Suprapubic skin (tissue), 4 donors: Measurements from ENCODE around the gene FKRP. TPM values are rescaled to one million over a fixed set of nuclear protein-coding genes. Genes with fewer than 3 reads are reported as not detected.
A peak's percentile ranks its signal among the peaks of the same experiment; 100 is the strongest.

Source experiments
- DNase-seq, 2 donors: peaks; one replicate each; pipeline ENCODE4 v3.0.0-alpha.2; 2019; ENCODE audit warnings: low spot score in 2 of 2
- H3K27ac ChIP-seq: fragments of 200-600 bp; sonication (generic); one replicate; pipeline ENCODE4 v1.5.1; 2019
- H3K27me3 ChIP-seq: fragments of 200-600 bp; sonication (generic); one replicate; pipeline ENCODE4 v1.5.1; 2019
- H3K36me3 ChIP-seq: fragments of 200-600 bp; sonication (generic); one replicate; pipeline ENCODE4 v1.5.1; 2019
- H3K4me1 ChIP-seq: fragments of 200-600 bp; sonication (generic); one replicate; pipeline ENCODE4 v1.5.1; 2019
- H3K4me3 ChIP-seq: fragments of 200-600 bp; sonication (generic); one replicate; pipeline ENCODE4 v1.5.1; 2019; ENCODE audit warnings: mild to moderate bottlenecking
- H3K9me3 ChIP-seq: fragments of 200-600 bp; sonication (generic); one replicate; pipeline ENCODE4 v1.5.1; 2019
- EP300 ChIP-seq: sonication (generic); formaldehyde crosslinking; IDR thresholded peaks from one replicate; pipeline ENCODE4 v1.6.1; 2017; ENCODE audit warnings: antibody characterized with exemption
- POLR2A ChIP-seq, 2 donors: fragments of 450-650 bp; IDR thresholded peaks; one replicate each; pipeline ENCODE4 v1.6.1; 2017; ENCODE audit warnings: antibody characterized with exemption in 2 of 2, mild to moderate bottlenecking in 2 of 2, moderate library complexity in 2 of 2
- POLR2AphosphoS5 ChIP-seq, 3 donors: sonication (generic); formaldehyde crosslinking; IDR thresholded peaks; one replicate each; pipeline ENCODE4 v1.6.1; 2017; ENCODE audit warnings: antibody characterized with exemption in 3 of 3
- WGBS: methylation state at CpG from one replicate; pipeline ENCODE4 v1.1.5; 2018; 5-methylcytosine and 5-hydroxymethylcytosine counted together
- total RNA-seq, 4 donors: library from RNA; depleted of rRNA; stranded (reverse); fragments of >200 nt; gene quantifications; one replicate each; pipeline ENCODE4 v1.1.0, GENCODE V29; 2016
- TF ChIP-seq, protein P1 (sequence below), 2 donors: fragments of 200-600 bp in 1 of 2; fragments of 450-650 bp in 1 of 2; sonication (generic) in 1 of 2; IDR thresholded peaks; one replicate each; pipeline ENCODE4 v1.5.1; 2016 to 2019; ENCODE audit warnings: antibody characterized with exemption in 2 of 2, mild to moderate bottlenecking in 1 of 2, moderate library complexity in 1 of 2

The FKRP gene
- total RNA-seq, 4 donors from 2014 or later: 7.1 to 15.2 (median 7.8) TPM

DNA sequence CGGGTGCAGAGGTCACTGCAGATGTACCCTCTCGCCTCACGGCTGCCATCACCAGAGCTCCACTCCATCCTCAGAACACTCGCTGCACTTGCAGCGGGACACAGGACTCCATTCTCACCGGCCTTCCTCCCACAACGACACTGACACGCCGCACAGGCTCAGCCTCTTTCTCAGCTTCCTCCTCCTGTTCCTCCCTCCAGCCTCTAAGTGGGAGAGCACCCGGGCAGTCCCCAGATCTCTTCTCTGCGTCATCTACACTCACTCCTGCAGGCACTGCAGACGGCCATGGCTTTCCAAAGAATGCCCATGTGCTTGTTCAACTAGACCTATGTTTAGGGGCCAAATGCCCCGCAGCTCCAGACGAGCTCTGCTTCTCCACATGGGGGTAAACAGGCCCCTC is 14.3 kb upstream of the FKRP start:
- TF ChIP-seq POLR2A (IDR thresholded peaks at IDR 0.05): no peak
- TF ChIP-seq EP300: no peak
- TF ChIP-seq POLR2AphosphoS5 (IDR thresholded peaks at IDR 0.05): no peak
- TF ChIP-seq, protein P1, sequence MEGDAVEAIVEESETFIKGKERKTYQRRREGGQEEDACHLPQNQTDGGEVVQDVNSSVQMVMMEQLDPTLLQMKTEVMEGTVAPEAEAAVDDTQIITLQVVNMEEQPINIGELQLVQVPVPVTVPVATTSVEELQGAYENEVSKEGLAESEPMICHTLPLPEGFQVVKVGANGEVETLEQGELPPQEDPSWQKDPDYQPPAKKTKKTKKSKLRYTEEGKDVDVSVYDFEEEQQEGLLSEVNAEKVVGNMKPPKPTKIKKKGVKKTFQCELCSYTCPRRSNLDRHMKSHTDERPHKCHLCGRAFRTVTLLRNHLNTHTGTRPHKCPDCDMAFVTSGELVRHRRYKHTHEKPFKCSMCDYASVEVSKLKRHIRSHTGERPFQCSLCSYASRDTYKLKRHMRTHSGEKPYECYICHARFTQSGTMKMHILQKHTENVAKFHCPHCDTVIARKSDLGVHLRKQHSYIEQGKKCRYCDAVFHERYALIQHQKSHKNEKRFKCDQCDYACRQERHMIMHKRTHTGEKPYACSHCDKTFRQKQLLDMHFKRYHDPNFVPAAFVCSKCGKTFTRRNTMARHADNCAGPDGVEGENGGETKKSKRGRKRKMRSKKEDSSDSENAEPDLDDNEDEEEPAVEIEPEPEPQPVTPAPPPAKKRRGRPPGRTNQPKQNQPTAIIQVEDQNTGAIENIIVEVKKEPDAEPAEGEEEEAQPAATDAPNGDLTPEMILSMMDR (IDR thresholded peaks at IDR 0.05): no peak
- no peak for DNase-seq
- WGBS: 81% methylated on average over 14 of the region's 14 CpGs
- Histone ChIP-seq H3K36me3 (peaks cover 92% of the 10 kb centered on the region), H3K9me3 (no peaks in the 10 kb centered on the region), H3K4me1 (peaks cover 30% of the 10 kb centered on the region), H3K4me3 (no peak overlapping the region), H3K27ac (peak overlapping the region; percentile 17), H3K27me3 (no peaks in the 10 kb centered on the region)

DNA sequence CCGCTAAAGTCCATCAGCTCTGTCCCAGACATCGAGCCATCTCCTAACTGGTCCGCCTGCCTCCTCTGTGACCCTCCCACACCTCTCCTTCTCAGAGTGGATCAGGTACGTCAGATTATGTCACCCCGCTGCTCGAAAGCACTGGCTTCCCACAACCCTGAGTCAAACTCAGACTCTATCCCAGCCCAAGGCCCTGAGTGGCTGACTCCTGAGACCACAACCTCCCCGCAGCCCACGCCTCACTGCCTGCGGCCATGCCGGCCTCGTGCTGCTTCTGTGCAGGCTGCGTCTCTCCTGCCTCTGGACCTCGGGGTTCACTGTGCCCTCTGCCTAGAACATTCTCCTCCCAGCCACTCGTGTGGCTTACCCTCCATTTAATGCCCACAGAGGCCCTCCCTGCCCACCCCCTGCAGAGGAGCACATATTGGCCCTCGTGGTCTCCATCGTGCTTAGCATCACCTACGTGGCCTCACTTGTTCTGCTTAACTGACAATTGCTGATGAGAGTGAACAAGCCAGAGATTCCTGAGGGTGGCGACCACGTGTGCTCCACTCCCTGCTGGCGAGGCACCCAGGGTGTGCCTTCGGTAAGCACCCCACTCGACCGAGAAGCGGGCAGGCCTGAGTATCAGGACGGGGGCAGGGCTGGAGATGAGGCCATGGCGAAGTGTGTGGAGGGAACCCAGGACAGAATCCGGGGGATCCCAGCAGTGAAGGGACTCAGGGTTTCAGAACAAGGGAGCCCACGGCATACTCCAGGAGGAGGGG is 13.5 kb upstream of the FKRP start:
- Histone ChIP-seq H3K9me3 (no peaks in the 10 kb centered on the region), H3K27ac (no peak overlapping the region), H3K4me3 (no peak overlapping the region), H3K36me3 (peaks cover 92% of the 10 kb centered on the region), H3K27me3 (no peaks in the 10 kb centered on the region), H3K4me1 (peaks cover 30% of the 10 kb centered on the region)
- DNase-seq: no peak
- TF ChIP-seq POLR2AphosphoS5 (IDR thresholded peaks at IDR 0.05) (no peak), EP300 (no peak), POLR2A (IDR thresholded peaks at IDR 0.05) (no peak)
- TF ChIP-seq, protein P1 (IDR thresholded peaks at IDR 0.05): no peak
- WGBS: 81% methylated on average over 23 of the region's 28 CpGs

DNA sequence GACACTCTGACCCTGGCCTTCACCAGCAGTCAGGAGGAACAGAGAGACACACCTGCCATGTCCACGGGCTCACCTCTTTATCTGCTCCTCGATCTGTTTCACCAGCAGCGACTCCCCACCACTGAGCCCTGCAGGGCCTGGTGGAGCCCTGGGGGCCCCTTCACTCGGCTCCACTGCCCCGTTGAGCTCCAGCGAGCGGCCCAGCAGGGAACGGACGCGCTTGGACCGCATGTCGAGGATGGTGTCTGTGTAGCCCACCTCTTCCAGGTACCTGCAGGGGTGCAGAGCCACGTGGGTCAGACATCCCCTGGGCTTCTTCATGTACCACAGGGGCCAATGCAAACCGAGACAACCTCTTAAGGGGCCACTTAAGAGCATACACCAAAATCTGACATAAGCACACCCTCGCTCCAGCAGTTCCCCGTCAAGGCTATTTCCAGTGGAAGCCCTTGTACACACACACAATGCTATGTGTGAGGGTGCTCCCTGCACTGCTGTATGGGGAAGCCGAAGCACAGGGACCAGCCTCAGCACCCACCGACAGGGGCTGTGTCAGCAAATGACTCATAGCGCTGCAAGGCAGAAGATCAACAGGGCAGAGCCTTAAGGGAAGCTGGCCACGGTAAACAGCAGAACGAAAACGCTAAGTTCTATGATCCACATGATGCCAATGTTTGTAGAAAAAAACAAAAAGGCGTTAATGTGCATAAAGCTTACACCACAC is 12.7 kb upstream of the FKRP start:
- H3K4me1 ChIP-seq: peaks cover 30% of the 10 kb centered on the region
- 71% methylated on average over 8 of the region's 23 CpGs for WGBS

DNA sequence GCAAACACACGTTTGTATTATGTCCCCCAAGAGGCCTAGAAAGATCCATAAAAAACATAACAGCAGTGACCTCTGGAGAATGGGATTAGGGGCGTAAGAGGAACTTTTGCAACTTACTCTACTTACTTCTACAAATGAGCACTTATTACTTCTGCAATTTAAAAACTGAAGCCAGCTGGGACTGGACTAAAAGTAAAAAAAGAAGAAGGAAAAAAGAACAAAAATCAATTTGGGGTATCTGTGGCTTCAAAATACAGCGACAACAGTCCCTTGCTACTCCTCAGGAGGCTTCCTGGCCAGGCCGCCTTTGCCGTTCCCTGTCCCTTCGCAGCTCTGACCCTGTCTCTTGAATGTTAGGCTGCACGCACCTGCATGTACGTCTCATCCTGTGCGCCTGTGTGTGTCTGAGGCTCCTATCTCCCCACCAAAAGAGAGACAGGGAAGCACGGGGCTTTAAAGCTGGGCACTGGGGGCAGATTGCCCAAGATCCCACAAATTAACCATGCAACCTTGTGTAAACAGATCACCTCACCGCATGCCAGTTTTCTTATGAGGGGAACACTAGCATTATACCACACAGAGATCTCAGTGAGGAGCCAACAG is 12.1 kb upstream of the FKRP start:
- TF ChIP-seq EP300 (no peak), POLR2A (IDR thresholded peaks at IDR 0.05) (no peak), POLR2AphosphoS5 (IDR thresholded peaks at IDR 0.05) (no peak)
- TF ChIP-seq, protein P1 (IDR thresholded peaks at IDR 0.05): no peak
- Histone ChIP-seq H3K36me3 (peaks cover 94% of the 10 kb centered on the region), H3K27ac (no peak overlapping the region), H3K27me3 (no peaks in the 10 kb centered on the region), H3K9me3 (no peaks in the 10 kb centered on the region), H3K4me3 (no peak overlapping the region), H3K4me1 (peaks cover 27% of the 10 kb centered on the region)
- DNase-seq: no peak
- WGBS: 86% methylated on average over 11 of the region's 11 CpGs

More for the DNA sequence above, 12.7 kb upstream of the FKRP start:
- DNase-seq: peak in 1 of 2 donors; percentile 62
- no peaks in the 10 kb centered on the region for H3K9me3 ChIP-seq
- no peak overlapping the region for H3K4me3 ChIP-seq
- peaks cover 92% of the 10 kb centered on the region for H3K36me3 ChIP-seq
- no peak overlapping the region for H3K27ac ChIP-seq
- no peak for TF ChIP-seq POLR2A (IDR thresholded peaks at IDR 0.05)
- TF ChIP-seq, protein P1 (IDR thresholded peaks at IDR 0.05): no peak
- TF ChIP-seq EP300: no peak
- TF ChIP-seq POLR2AphosphoS5 (IDR thresholded peaks at IDR 0.05): no peak
- H3K27me3 ChIP-seq: no peaks in the 10 kb centered on the region
